Endodermal cell (in vitro differentiated cells): ENCODE data around the gene TCF12. TPM values are rescaled to one million over a fixed set of nuclear protein-coding genes. Genes with fewer than 3 reads are reported as not detected.

Source experiments
- DNase-seq: peaks from one replicate; pipeline ENCODE4 v3.0.0-alpha.2; 2017
- H3K27ac ChIP-seq: 2 replicates; pipeline ENCODE4 v1.5.1; 2013; ENCODE audit warnings: mild to moderate bottlenecking, low read depth, low read length, moderate library complexity
- H3K27me3 ChIP-seq: 2 replicates; pipeline ENCODE4 v1.6.1; 2013; ENCODE audit warnings: mild to moderate bottlenecking, low read length, moderate library complexity; ENCODE audit not compliant: insufficient read depth, control insufficient read depth, poor library complexity, severe bottlenecking
- H3K36me3 ChIP-seq: 2 replicates; pipeline ENCODE4 v1.7.0; 2013; ENCODE audit warnings: mild to moderate bottlenecking, low read length, moderate library complexity; ENCODE audit not compliant: control insufficient read depth, insufficient read depth
- H3K4me1 ChIP-seq: one replicate; pipeline ENCODE4 v1.7.0; 2013; ENCODE audit warnings: low read length; ENCODE audit not compliant: control insufficient read depth, insufficient read depth
- H3K4me3 ChIP-seq: 2 replicates; pipeline ENCODE4 v1.5.1; 2013; ENCODE audit warnings: mild to moderate bottlenecking, low read length, moderate library complexity
- H3K9ac ChIP-seq: 2 replicates; pipeline ENCODE4 v1.6.1; 2013; ENCODE audit warnings: mild to moderate bottlenecking, low read length, moderate library complexity; ENCODE audit not compliant: poor library complexity, severe bottlenecking; ENCODE audit errors: extremely low read depth
- H3K9me3 ChIP-seq: 2 replicates; pipeline ENCODE4 v1.6.1; 2013; ENCODE audit warnings: mild to moderate bottlenecking, low read length, moderate library complexity; ENCODE audit not compliant: control insufficient read depth
- H3K27ac Mint-ChIP-seq: 2 replicates; pipeline ENCODE4 v1.8.0; 2020; ENCODE audit warnings: mixed read lengths
- H3K27me3 Mint-ChIP-seq: 2 replicates; pipeline ENCODE4 v1.8.0; 2021; ENCODE audit warnings: mild to moderate bottlenecking, mixed read lengths; ENCODE audit not compliant: insufficient read depth
- H3K36me3 Mint-ChIP-seq: 2 replicates; pipeline ENCODE4 v1.8.0; 2020; ENCODE audit warnings: low read depth, mixed read lengths
- H3K4me1 Mint-ChIP-seq: 2 replicates; pipeline ENCODE4 v1.8.0; 2020; ENCODE audit warnings: mixed read lengths
- H3K4me3 Mint-ChIP-seq: 2 replicates; pipeline ENCODE4 v1.8.0; 2020; ENCODE audit warnings: mild to moderate bottlenecking, moderate library complexity, mixed read lengths
- H3K9me3 Mint-ChIP-seq: 2 replicates; pipeline ENCODE4 v1.8.0; 2020; ENCODE audit warnings: mild to moderate bottlenecking, mixed read lengths
- CTCF ChIP-seq: fragments of 200-600 bp; sonication (generic); conservative IDR thresholded peaks from 2 replicates; pipeline ENCODE4 v1.5.0; 2021; ENCODE audit warnings: antibody characterized with exemption, mild to moderate bottlenecking
- WGBS, 2 experiments: methylation state at CpG; one replicate each; pipeline versions ENCODE4 v1.1.5 to v1.1.7; 2013; ENCODE audit warnings: missing lambda C conversion rate in 2 of 2, mixed read lengths in 1 of 2; ENCODE audit not compliant: insufficient coverage in 1 of 2, insufficient read length in 1 of 2; 5-methylcytosine and 5-hydroxymethylcytosine counted together
- total RNA-seq, 2 donors: library from RNA; stranded (reverse); fragmentation: NEBNext Ultra II Directional in 1 of 2; extraction: Animal tissue kit (Norgen Biotek cat#: 25700) in 1 of 2; gene quantifications; 2 replicates in 1 of 2; 3 replicates in 1 of 2; pipeline ENCODE4 v1.2.1, GENCODE V29; 2021

TCF12 gene
- total RNA-seq, 2 donors from 2014 or later: 103 to 121 TPM

GRCh38 chr15:56871867-56872266 lies 46.6 kb upstream of the TCF12 start:
- no peaks in the 10 kb centered on the region for H3K36me3 Mint-ChIP-seq
- no peaks in the 10 kb centered on the region for H3K9me3 Mint-ChIP-seq
- Histone ChIP-seq H3K9ac (no peak overlapping the region), H3K4me3 (no peak overlapping the region), H3K36me3 (no peaks in the 10 kb centered on the region), H3K27ac (peak overlapping the region; percentile 61), H3K4me1 (no peaks in the 10 kb centered on the region), H3K9me3 (no peaks in the 10 kb centered on the region), H3K27me3 (no peaks in the 10 kb centered on the region)
- H3K27ac Mint-ChIP-seq: no peak overlapping the region
- peaks cover 11% of the 10 kb centered on the region for H3K4me1 Mint-ChIP-seq
- no peaks in the 10 kb centered on the region for H3K27me3 Mint-ChIP-seq
- DNase-seq: no peak
- WGBS, 2 experiments: 72 to 94% methylated on average over 4 of the region's 4 CpGs
- TF ChIP-seq CTCF: no peak
- H3K4me3 Mint-ChIP-seq: no peak overlapping the region

- Mint-ChIP-seq H3K9me3 (no peaks in the 10 kb centered on the region), H3K27ac (no peak overlapping the region), H3K36me3 (no peaks in the 10 kb centered on the region), H3K4me1 (no peaks in the 10 kb centered on the region), H3K4me3 (no peak overlapping the region), H3K27me3 (no peaks in the 10 kb centered on the region)
- Histone ChIP-seq H3K27me3 (no peaks in the 10 kb centered on the region), H3K4me1 (no peaks in the 10 kb centered on the region), H3K36me3 (no peaks in the 10 kb centered on the region), H3K9me3 (no peaks in the 10 kb centered on the region), H3K27ac (no peak overlapping the region), H3K9ac (no peak overlapping the region), H3K4me3 (no peak overlapping the region)
- WGBS, 2 experiments: 95% methylated on average over 3 to 8 of the region's 8 CpGs
- no peak for DNase-seq
- TF ChIP-seq CTCF: no peak
Measured at GRCh38 chr15:56877255-56877970, 41.0 kb upstream of the TCF12 start.

GRCh38 chr15:56879502-56879901 lies 38.9 kb upstream of the TCF12 start:
- Histone ChIP-seq H3K36me3 (no peaks in the 10 kb centered on the region), H3K9ac (no peak overlapping the region), H3K27ac (no peak overlapping the region), H3K4me1 (no peaks in the 10 kb centered on the region), H3K27me3 (no peaks in the 10 kb centered on the region), H3K9me3 (no peaks in the 10 kb centered on the region), H3K4me3 (no peak overlapping the region)
- no peak overlapping the region for H3K4me3 Mint-ChIP-seq
- no peak for DNase-seq
- H3K9me3 Mint-ChIP-seq: no peaks in the 10 kb centered on the region
- 57 to 68% methylated on average over 2 of the region's 2 CpGs for WGBS, 2 experiments
- peaks cover 3% of the 10 kb centered on the region for H3K27me3 Mint-ChIP-seq
- TF ChIP-seq CTCF: no peak
- H3K27ac Mint-ChIP-seq: no peak overlapping the region
- no peaks in the 10 kb centered on the region for H3K4me1 Mint-ChIP-seq
- no peaks in the 10 kb centered on the region for H3K36me3 Mint-ChIP-seq
